Retina (tissue), 1 donor: ENCODE results near the gene CARD10.

Experiments used
- DNase-seq: peaks from one replicate; pipeline ENCODE4 v3.0.0-alpha.2; 2016

CARD10 gene

GRCh38 chr22:37501610-37502341, 17.4 kb downstream of the CARD10 start:
- no peak for DNase-seq

- no peak for DNase-seq
Observed at GRCh38 chr22:37500745-37501609, 18.2 kb downstream of the CARD10 start.

- no peak for DNase-seq
Observed at GRCh38 chr22:37499789-37500540, 19.2 kb downstream of the CARD10 start.

- no peak for DNase-seq
Observed at GRCh38 chr22:37499027-37499707, 20.0 kb downstream of the CARD10 start.

- DNase-seq: peak; percentile 62
Observed at GRCh38 chr22:37498289-37498909, 20.8 kb downstream of the CARD10 start.

GRCh38 chr22:37497062-37497599, 22.1 kb downstream of the CARD10 start:
- DNase-seq: no peak

GRCh38 chr22:37496651-37497050, 22.6 kb downstream of the CARD10 start:
- DNase-seq: no peak

GRCh38 chr22:37493979-37494378, 25.2 kb downstream of the CARD10 start:
- DNase-seq: no peak

- no peak for DNase-seq
Observed at GRCh38 chr22:37492428-37493344, 26.5 kb downstream of the CARD10 start.

GRCh38 chr22:37491559-37492427, 27.4 kb downstream of the CARD10 start:
- no peak for DNase-seq

- no peak for DNase-seq
Observed at GRCh38 chr22:37491106-37491505, 28.1 kb downstream of the CARD10 start.

GRCh38 chr22:37489983-37490382, 29.2 kb downstream of the CARD10 start:
- no peak for DNase-seq

GRCh38 chr22:37488337-37489135, 30.7 kb downstream of the CARD10 start:
- no peak for DNase-seq

GRCh38 chr22:37487571-37487970, 31.6 kb downstream of the CARD10 start:
- DNase-seq: no peak

GRCh38 chr22:37487129-37487528, 32.1 kb downstream of the CARD10 start:
- DNase-seq: no peak

GRCh38 chr22:37486224-37486845, 32.9 kb downstream of the CARD10 start, which contains the start of gene MFNG:
MFNG (minus strand) TSS chr22:37486384; CDS start chr22:37486177, 207 bp downstream.
- peak; percentile 85 for DNase-seq

- DNase-seq: no peak
Observed at GRCh38 chr22:37485395-37486223, 33.6 kb downstream of the CARD10 start.
